ELF-1 (cell line): ENCODE measurements around the gene WT1.
"Not testable (repeated sequence)": the region's sequence is repeated elsewhere in the genome, so short reads cannot be mapped to it uniquely, and the experiment has no call there.

Source experiments
- DNase-seq: peaks from one replicate; pipeline ENCODE4 v3.0.0-alpha.2; 2016; ENCODE audit warnings: low read depth, low spot score

The WT1 gene

GRCh38 chr11:32435511-32435941 lies at the start of gene WT1:
WT1 (minus strand) TSS chr11:32435539.
- DNase-seq: peak; percentile 50

- DNase-seq: no peak
Measured at GRCh38 chr11:32479291-32479690, 44.0 kb upstream of the WT1 start.

GRCh38 chr11:32478277-32478731 lies 43.0 kb upstream of the WT1 start:
- no peak for DNase-seq

- no peak for DNase-seq
Measured at GRCh38 chr11:32473282-32473909, 38.1 kb upstream of the WT1 start.

- no peak for DNase-seq
Measured at GRCh38 chr11:32472226-32472625, 36.9 kb upstream of the WT1 start.

GRCh38 chr11:32471544-32471943 lies 36.2 kb upstream of the WT1 start:
- not testable (repeated sequence) for DNase-seq

- no peak for DNase-seq
Measured at GRCh38 chr11:32469791-32470190, 34.5 kb upstream of the WT1 start.

GRCh38 chr11:32466279-32466915 lies 31.1 kb upstream of the WT1 start:
- DNase-seq: no peak

GRCh38 chr11:32464078-32464477 lies 28.7 kb upstream of the WT1 start:
- no peak for DNase-seq

- no peak for DNase-seq
Measured at GRCh38 chr11:32462011-32462690, 26.8 kb upstream of the WT1 start.

- DNase-seq: no peak
Measured at GRCh38 chr11:32456864-32457263, 21.5 kb upstream of the WT1 start.

GRCh38 chr11:32454993-32455392 lies 19.7 kb upstream of the WT1 start:
- no peak for DNase-seq

GRCh38 chr11:32451808-32452207 lies 16.5 kb upstream of the WT1 start:
- no peak for DNase-seq

GRCh38 chr11:32450372-32450771 lies 15.0 kb upstream of the WT1 start:
- no peak for DNase-seq

- DNase-seq: peak; percentile 26
Measured at GRCh38 chr11:32448232-32448631, 12.9 kb upstream of the WT1 start.

- no peak for DNase-seq
Measured at GRCh38 chr11:32447252-32447651, 11.9 kb upstream of the WT1 start.

GRCh38 chr11:32446227-32446626 lies 10.9 kb upstream of the WT1 start:
- no peak for DNase-seq

- DNase-seq: no peak
Measured at GRCh38 chr11:32444186-32444585, 8.8 kb upstream of the WT1 start.

GRCh38 chr11:32440916-32441315 lies 5.6 kb upstream of the WT1 start:
- peak; percentile 16 for DNase-seq

- DNase-seq: no peak
Measured at GRCh38 chr11:32440312-32440908, 5.1 kb upstream of the WT1 start.

GRCh38 chr11:32439501-32440210 lies 4.3 kb upstream of the WT1 start:
- peak; percentile 5 for DNase-seq
